GM13976 (cell line): ENCODE measurements around the gene POLR3C.

ENCODE experiments used
- DNase-seq: peaks from one replicate; pipeline ENCODE4 v3.0.0; 2012; ENCODE audit warnings: low spot score
- in situ Hi-C: fragments of 300-500 bp; cut with MboI; formaldehyde crosslinking; loops from one replicate; pipeline ENCODE4 v1.12.0; 2022; ENCODE audit warnings: low sequenced_read_pairs, mixed read lengths, inconsistent platforms; ENCODE audit not compliant: unreplicated experiment
- TF ChIP-seq, protein P1 (sequence below): IDR thresholded peaks from 2 replicates; pipeline ENCODE4 v1.5.1; 2012; ENCODE audit warnings: borderline replicate concordance, mild to moderate bottlenecking; ENCODE audit not compliant: insufficient read depth; ENCODE audit errors: extremely low read depth, missing control alignments, control extremely low read depth

POLR3C gene

DNA sequence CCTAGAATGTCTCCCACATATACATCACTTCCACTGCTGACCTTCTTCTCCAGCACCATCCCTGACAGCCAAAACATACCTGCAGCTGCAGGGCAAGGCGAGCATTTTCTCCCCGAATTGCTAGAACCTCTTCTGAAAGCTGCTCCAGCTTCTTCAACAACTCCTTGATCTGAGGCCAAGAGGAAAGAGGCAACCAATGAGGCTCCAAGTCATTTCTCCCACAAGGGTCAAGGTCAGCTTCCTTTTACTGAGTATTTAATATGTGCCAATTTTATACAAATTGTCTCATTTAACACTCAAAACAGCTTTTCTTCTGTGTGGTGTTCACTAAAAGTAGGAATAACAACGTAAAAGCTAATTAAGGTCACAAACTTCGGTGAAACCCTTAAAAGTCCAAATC is 44.2 kb downstream of the POLR3C start:
- in situ Hi-C loops, result no loop called here
- no peak for DNase-seq
- TF ChIP-seq, protein P1, sequence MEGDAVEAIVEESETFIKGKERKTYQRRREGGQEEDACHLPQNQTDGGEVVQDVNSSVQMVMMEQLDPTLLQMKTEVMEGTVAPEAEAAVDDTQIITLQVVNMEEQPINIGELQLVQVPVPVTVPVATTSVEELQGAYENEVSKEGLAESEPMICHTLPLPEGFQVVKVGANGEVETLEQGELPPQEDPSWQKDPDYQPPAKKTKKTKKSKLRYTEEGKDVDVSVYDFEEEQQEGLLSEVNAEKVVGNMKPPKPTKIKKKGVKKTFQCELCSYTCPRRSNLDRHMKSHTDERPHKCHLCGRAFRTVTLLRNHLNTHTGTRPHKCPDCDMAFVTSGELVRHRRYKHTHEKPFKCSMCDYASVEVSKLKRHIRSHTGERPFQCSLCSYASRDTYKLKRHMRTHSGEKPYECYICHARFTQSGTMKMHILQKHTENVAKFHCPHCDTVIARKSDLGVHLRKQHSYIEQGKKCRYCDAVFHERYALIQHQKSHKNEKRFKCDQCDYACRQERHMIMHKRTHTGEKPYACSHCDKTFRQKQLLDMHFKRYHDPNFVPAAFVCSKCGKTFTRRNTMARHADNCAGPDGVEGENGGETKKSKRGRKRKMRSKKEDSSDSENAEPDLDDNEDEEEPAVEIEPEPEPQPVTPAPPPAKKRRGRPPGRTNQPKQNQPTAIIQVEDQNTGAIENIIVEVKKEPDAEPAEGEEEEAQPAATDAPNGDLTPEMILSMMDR, result no peak

DNA sequence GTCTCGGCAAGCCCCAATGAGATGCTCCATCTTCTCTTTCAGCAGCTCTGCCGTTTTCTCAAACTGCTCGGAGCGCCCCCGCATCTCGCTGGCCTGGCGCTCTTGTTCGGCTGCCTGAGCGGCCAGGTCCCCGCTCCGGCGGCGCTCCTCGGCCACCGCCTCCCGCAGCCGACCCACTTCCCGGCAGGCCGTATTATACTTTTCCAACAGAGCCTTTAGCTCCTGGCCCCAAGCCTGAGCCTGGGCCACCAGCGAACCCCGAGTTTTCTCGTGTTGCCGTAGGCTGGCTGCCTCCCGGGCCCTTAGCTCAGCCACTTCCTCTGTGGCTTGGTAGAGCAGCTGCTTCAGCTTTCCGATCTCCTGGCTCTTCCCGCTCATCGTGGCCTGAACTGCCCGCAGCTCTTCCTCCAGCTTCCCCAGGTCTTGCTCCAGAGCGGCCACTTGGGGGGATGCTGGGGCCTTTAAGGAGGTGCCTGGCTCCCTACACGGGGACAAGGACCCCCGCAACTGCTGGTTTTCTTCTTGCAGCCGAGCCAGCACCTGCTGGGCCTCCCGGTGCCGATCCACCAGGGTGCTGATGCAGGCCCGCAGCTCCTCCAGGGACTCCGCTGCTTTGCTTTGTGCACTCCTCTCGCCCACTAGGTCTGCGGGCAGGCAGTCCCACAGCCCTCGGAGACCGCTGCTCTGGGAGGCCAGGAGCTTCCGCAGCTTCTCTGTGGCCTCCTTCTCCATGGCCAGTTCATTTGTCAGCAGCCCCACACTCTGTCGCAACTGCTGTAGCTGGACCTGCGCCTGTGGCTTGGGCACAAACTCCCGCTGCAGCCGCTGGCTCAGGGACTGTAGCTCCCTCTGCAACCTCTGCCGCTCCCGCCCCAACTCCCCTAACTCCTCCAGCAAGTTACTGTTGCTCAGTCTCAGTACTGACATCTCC is 48.3 kb downstream of the POLR3C start:
- TF ChIP-seq, protein P1, result no peak
- in situ Hi-C loops, result no loop called here
- DNase-seq, result peak; percentile 74

DNA sequence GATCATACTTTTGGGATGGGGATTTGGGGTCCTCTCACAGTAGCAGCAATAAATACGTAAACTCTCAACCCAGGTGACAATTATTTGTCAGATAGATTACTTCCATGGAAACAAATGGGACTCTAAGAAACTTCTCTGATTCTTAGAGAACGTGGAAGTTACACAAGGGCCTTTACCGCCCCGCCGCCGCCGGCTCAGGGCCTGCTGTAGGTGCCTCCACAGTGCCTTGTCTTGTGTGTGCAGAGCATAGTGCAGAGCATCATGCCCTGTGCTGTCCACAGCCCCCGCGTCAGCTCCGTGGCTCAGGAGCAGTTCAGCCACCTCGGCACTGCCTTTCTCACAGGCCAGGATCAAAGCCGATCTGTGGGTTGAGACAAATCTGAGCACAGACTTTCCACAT is 50.6 kb downstream of the POLR3C start:
- in situ Hi-C loops, result no loop called here
- TF ChIP-seq, protein P1, result no peak
- DNase-seq, result no peak

DNA sequence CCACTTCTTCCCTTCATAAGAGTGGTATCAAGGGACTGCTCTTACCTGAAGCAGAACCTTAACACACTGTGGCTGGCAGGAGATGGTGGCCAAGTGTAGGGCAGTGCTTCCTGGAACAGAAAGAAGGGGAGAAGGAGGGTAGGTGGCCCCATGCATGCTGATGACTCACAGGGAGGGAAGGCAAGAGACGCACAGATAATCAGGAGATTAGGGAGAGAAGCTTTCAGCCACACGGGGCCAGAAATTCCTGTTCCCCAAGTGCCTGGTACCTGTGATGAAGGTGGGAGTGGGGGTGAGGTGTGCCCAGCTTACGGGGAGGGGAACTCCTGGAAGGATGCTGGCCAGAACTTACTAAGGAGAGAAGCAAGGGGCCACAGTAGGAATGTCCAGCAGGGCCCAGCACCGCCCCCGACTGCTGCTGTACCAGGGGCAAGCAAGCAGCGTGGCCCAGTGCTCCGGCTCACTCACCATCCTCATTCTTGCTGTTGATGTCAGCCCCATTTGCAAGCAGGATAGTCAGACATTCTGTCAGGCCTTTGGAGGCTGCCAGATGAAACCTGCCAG is 54.0 kb downstream of the POLR3C start:
- no peak for DNase-seq
- in situ Hi-C loops, result no loop called here
- TF ChIP-seq, protein P1, result no peak

DNA sequence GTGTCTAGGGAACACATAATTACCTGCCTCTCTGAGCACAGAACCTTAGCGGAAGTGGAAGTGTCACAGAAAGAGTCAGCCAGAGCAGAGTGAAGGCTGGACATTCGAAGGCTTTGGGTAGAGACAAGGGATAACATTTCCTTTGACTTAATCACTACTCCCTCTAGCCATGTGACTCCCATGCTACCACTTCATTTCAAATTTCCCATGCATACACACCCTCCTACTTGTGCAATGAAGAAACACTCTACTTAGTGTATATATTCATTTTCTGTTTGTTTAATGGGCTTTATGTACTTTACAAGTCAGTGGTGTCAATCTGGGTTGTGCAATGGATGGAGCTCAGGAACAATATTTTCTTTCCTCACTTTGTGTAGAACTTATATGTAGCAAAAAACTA is 54.7 kb downstream of the POLR3C start:
- DNase-seq, result no peak
- in situ Hi-C loops, result no loop called here
- TF ChIP-seq, protein P1, result no peak

DNA sequence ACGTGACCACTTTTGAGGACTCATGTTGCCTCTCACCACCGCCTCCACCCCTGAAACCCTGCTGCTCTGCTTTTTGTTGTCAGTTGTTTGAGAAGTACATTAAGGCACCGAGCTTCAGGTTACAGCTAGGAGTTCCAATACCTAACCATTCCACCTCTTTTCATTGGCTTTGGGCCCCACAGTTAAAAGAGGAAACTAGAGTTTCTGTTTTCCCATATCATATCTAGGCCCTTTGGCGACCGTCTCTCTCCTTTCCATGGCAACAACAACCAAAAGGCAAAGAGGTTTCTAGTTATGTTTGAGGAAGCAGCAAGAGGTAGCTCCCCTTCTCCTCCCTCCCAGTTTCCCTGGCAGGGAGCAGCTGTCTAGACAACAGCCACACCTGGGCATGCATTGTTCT is 55.8 kb downstream of the POLR3C start:
- DNase-seq, result no peak
- in situ Hi-C loops, result no loop called here
- TF ChIP-seq, protein P1, result no peak
